GM18508 (cell line): ENCODE data around the gene KL.

Experiments used
- ATAC-seq: cut with Tn5 transposase; IDR thresholded peaks from one replicate; pipeline ENCODE4 v1.9.1; 2021; ENCODE audit warnings: moderate number of reproducible peaks; ENCODE audit not compliant: insufficient read depth, unreplicated experiment

KL gene

DNA sequence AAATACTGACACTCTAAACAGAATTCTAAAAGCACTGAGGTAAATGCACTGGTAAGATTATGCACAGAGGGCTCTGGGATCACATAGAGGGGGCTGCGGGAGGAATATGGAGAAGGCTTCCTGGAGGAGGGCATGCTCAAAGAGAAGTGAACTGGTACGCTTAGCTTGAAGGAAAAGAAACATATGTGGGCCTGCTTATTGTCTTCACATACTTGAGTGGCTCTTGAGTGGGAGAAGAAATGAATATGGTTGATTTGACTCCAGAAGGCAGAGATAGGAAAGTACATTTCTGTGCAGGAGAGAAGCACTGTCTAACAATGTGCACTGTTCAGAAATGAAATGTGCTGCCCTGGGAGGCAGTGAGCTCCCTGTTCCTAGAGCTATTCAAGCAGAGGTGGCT is 91.1 kb downstream of the KL start:
- no peak for ATAC-seq

DNA sequence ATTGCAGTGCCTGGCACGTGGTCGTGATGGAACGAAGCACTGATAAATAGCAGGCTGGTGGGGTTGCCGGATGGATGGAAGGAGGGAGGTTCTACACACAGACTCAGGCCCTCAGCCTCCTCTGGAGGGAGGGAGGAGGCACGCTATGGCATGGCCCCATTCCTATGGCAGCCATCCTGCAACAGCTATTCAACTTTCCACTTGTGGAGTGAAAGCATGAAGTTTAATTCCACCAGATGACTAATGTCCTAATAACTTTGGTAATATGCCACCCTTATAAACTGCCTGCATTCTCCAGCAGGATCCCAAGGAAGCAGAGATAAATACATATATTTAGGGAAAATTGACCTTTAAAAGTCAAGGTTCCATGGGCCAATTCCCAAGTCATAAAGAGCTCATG is 92.4 kb downstream of the KL start:
- no peak for ATAC-seq

DNA sequence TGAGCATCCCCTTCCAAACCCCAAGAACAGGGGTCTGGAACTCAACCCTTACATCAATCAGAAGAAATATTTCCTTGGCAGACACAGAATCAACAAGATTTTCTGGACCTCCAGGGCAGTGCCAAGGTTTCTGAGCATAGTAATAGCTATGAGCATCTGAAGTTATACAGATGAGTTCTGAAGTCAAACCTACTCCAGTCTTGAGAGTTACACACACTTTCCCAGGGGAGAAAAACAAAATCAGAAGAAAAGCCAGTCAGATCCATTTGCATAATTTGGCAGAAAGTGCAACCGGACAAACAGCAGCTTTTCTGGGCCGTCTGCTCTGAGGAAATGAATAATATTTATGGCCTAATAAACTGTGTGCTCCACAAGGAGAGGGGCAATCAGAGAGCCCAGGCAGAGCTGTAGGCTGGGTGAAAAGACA is 93.1 kb downstream of the KL start:
- ATAC-seq: no peak

DNA sequence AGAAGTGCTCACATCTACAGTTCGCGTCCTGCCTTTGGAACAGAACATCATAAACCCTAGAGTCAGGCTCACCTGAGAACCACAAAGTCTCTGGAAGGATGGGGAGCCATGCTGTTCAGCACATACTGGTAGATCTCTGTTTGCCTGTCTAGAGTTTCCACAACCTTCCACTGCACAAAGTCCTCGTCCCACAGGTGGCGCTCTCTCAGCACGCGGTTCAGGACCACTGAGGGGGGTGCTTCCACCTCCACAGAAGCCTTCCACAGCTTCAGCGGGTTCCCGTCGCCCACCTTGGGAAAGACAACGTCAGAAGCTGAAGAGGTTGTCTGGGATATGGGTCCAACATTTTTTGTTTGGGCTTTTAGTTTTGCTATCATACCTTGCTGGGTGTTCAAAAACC is 93.6 kb downstream of the KL start:
- ATAC-seq: no peak

DNA sequence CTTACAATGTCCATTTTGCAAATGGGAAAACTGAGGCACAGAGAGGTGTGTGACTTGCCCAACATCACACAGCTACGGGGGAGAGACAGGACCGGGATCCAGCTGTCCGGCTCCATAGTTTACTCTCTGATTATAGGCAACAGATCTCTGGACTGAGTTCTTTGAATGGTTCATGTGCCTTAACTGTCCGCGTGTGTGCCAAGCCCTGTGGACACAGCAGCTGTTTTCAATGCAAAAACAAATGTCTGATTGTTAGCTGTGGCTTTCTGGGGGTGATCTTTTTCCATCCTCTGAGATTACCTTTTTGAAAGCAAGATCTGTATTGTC is 94.1 kb downstream of the KL start:
- ATAC-seq: no peak

DNA sequence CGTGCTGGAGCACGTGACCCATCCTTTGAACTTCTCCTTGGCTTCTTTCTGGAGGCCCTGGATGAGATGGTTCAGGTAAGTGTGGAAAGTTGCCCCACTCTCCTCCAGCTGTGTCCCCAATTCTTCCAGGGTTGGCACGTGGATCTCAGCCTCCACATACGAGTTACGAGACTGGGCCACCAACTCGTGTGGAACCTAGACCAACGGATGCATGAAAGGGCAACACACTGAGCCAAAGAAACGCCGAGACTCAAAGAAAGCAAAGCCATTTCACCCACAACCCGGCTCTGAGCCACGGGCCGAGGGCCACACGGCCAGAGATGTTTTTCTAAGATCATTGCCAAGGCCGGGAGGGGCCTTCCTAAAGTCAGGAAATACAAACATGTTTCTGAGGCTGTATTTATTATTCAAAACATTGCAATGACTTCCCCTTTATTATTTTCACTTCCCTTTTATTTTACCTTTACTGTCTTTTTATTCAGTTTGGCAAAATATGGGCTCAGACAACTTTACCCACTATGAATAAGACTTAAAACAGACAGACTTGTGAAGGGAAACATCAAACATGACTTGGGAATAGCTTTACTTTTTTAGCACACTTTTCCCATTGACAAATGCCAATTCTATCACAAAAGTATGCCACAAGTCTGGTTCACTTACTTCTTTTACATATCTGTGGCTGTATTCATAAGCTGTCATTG is 94.6 kb downstream of the KL start:
- peak; percentile 55 for ATAC-seq

DNA sequence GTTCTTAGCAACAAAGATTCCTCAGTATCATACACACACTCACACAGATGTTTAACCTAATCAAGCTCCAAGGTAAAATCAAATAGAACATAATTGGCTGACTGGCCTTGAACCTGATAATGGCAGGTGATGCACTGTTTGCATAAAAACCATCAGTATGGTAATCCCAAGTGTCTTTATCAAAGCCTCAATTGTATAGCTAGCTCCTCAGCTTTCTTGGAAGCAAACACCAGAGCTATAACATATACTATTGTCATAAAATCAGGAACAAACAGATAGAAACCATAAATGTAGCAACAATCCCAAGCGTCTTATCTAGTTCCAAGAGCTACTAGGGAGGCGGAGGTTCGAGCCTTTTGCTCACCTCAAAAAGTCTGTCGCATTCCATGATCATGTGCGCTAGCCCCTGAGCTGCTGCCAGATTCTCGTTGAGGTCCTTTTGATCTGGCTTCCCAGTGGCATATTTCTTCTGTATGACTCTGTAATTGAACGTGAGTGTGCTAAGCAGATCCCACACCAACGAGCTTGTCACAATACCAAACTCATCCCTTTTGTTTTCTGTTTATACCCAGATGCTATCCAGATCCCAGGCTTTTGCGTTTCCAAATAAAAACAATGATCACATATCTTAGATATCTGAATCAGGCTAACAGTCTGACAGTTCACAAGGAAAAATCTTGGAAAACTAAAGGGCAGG is 95.3 kb downstream of the KL start:
- no peak for ATAC-seq

DNA sequence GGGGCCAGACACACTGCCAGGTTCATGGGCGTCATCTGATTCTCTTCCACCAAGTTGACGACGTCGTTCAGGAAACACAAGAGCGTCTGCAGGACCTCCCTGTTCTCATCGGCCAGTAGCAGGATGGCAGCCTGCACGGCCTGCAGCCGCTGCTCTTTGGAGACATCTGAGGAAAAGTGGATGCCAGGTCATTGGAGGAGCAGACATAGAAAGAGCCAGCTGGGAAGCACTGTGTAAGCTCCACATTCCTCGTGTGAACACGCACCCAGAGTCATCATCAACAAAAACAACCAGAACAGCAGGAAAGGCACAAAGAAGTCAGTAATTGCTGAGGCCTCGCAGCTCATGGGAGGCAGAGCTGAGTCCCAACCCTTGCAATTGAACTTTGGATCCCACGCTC is 96.5 kb downstream of the KL start:
- ATAC-seq: no peak

DNA sequence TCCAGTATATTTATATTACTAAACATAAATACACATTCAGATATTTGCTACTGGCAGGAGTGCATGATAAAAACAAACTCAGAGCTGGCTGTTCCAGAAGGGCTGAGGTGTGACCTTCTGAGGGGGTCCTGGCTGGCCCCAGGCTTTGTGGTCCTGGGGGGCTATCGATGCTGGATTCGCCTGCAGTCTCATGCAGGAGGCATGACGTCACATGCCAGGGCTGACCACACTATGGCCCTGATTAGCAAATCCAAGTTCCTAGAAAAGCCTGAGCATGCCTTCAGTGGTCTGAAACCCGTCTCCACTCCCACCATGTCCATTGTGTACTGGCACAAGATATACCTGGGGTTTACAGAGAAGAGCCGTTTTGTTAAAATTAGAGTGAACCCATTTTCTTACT is 97.9 kb downstream of the KL start:
- ATAC-seq: no peak

DNA sequence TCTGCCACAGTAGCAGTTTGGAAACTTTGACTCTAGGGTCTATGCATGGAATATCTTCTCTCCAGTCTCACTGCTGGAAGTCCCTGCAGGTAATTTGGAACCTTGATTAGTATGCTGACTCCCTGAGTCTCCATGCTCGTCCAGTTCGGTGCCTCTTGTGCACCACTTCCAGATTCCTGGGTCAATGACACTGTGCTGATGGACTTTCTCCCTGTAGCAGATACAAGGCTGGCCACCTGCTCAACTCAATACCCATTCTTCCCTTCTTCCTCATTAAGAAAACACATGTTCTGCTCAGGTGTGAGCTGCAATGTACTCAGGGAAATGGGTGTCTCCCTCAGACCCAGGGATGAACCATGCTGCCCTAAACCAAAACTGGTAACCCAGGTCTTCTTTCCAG is 99.1 kb downstream of the KL start:
- no peak for ATAC-seq
